Measurements from ENCODE around the gene PRSS58. TPM values are rescaled to one million over a fixed set of nuclear protein-coding genes. Genes with fewer than 3 reads are reported as not detected.

PRSS58 gene
- total RNA-seq, 1 donor from 2014 or later = not detected

DNA sequence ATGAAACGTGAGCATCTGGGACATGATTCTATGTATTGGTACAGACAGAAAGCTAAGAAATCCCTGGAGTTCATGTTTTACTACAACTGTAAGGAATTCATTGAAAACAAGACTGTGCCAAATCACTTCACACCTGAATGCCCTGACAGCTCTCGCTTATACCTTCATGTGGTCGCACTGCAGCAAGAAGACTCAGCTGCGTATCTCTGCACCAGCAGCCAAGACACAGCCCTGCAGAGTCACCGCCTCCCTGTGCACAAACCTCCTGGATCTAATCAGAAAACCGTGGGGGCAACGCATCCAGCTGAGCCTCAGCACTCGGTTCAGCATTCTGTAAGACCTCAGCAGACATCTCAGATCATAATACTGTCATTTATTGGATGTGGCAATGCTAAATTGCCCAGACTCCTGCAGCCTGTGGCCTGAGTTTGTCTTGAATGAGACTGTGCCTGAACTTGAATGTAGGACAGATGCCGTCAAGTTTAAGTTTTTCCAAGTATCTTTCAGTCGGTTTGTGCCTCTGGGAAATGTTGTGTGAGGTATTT lies 41.5 kb upstream of the PRSS58 start:
- Histone ChIP-seq H3K9me3 (ENCODE audit: low read depth) (no peaks in the 10 kb centered on the region), H3K27ac (no peak overlapping the region), H3F3A (ENCODE audit: low read depth) (no peaks in the 10 kb centered on the region), H3K4me3 (no peak overlapping the region), H3K4me1 (no peaks in the 10 kb centered on the region), H3K36me3 (no peaks in the 10 kb centered on the region), H4K20me1 (ENCODE audit: low read depth) (no peaks in the 10 kb centered on the region), H3K27me3 (no peaks in the 10 kb centered on the region), H3K9ac (no peak overlapping the region), H3K4me2 (no peak overlapping the region), H2AFZ (replicated peaks) (no peak overlapping the region), H3K79me2 (ENCODE audit: low read depth) (no peaks in the 10 kb centered on the region)
- peaks cover 2% of the 10 kb centered on the region for H3K27me3 Mint-ChIP-seq (ENCODE audit: insufficient read depth, low read depth)
- DNase-seq (ENCODE audit: low spot score) = no peak
- no peak overlapping the region for H3K27ac Mint-ChIP-seq
- H3K4me3 Mint-ChIP-seq = no peak overlapping the region
- H3K9me3 Mint-ChIP-seq = no peaks in the 10 kb centered on the region
- TF ChIP-seq EZH2 (IDR thresholded peaks at IDR 0.05) = no peak
- TF ChIP-seq EZH2phosphoT487 (IDR thresholded peaks at IDR 0.05) = no peak
- TF ChIP-seq, protein P1, sequence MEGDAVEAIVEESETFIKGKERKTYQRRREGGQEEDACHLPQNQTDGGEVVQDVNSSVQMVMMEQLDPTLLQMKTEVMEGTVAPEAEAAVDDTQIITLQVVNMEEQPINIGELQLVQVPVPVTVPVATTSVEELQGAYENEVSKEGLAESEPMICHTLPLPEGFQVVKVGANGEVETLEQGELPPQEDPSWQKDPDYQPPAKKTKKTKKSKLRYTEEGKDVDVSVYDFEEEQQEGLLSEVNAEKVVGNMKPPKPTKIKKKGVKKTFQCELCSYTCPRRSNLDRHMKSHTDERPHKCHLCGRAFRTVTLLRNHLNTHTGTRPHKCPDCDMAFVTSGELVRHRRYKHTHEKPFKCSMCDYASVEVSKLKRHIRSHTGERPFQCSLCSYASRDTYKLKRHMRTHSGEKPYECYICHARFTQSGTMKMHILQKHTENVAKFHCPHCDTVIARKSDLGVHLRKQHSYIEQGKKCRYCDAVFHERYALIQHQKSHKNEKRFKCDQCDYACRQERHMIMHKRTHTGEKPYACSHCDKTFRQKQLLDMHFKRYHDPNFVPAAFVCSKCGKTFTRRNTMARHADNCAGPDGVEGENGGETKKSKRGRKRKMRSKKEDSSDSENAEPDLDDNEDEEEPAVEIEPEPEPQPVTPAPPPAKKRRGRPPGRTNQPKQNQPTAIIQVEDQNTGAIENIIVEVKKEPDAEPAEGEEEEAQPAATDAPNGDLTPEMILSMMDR (IDR thresholded peaks at IDR 0.05) = no peak
- H3K4me1 Mint-ChIP-seq = peaks cover 9% of the 10 kb centered on the region
- no peaks in the 10 kb centered on the region for H3K36me3 Mint-ChIP-seq

DNA sequence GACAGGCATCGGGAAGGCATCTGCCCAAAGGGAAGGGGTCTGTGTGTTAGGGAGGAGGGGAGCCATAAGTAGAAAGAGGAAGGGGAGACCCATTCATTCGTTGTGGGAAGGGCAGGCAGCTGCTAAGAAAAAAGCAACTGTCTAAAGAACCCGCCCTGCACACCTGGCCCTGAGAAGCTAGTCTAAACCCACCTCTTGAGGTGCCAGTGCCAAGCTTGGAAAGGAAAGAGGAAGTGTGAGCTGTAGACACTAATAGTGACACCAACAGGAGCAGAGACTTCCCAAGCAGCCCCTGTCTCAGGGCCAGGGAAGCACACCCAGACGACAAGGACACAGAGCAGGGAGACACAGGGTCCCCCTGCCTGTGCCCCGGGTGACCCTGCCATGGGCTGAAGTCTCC lies 40.8 kb upstream of the PRSS58 start:
- peaks cover 2% of the 10 kb centered on the region for H3K27me3 Mint-ChIP-seq (ENCODE audit: insufficient read depth, low read depth)
- Histone ChIP-seq H3F3A (ENCODE audit: low read depth) (no peaks in the 10 kb centered on the region), H3K27ac (no peak overlapping the region), H3K9ac (no peak overlapping the region), H2AFZ (replicated peaks) (no peak overlapping the region), H3K27me3 (no peaks in the 10 kb centered on the region), H3K4me2 (no peak overlapping the region), H3K9me3 (ENCODE audit: low read depth) (no peaks in the 10 kb centered on the region), H3K79me2 (ENCODE audit: low read depth) (no peaks in the 10 kb centered on the region), H4K20me1 (ENCODE audit: low read depth) (no peaks in the 10 kb centered on the region), H3K4me3 (no peak overlapping the region), H3K4me1 (no peaks in the 10 kb centered on the region), H3K36me3 (no peaks in the 10 kb centered on the region)
- no peak overlapping the region for H3K27ac Mint-ChIP-seq
- TF ChIP-seq, protein P1 (IDR thresholded peaks at IDR 0.05) = no peak
- TF ChIP-seq EZH2phosphoT487 (IDR thresholded peaks at IDR 0.05) = no peak
- H3K4me3 Mint-ChIP-seq = no peak overlapping the region
- no peak for DNase-seq (ENCODE audit: low spot score)
- peaks cover 9% of the 10 kb centered on the region for H3K4me1 Mint-ChIP-seq
- H3K9me3 Mint-ChIP-seq = no peaks in the 10 kb centered on the region
- no peaks in the 10 kb centered on the region for H3K36me3 Mint-ChIP-seq

DNA sequence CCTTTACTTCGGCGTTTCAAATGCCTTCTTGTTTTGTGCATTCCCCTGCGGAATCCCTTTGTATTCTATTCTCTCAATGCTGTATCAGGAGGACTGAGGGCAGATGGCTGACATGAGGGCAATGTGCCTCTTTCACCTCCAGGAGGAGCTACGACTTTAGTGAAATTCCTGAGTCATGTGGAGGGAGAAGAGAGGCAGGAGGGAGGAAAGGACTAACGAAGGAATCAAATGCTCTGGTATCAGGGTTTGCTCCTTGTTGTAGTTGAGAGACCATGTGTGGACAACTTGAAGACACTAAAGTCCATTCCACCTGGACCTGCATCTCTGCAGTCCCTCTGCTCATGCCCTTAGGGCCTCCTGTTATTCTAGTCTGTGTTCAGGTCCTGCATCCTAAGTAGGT lies 40.2 kb upstream of the PRSS58 start:
- H3K4me2 ChIP-seq = no peak overlapping the region
- peaks cover 9% of the 10 kb centered on the region for H3K4me1 Mint-ChIP-seq
- DNase-seq (ENCODE audit: low spot score) = peak; percentile 68

More for the DNA sequence above, 40.2 kb upstream of the PRSS58 start:
- peak overlapping the region; percentile 1 for H2AFZ ChIP-seq (replicated peaks)
- Mint-ChIP-seq H3K4me3 (no peak overlapping the region), H3K27ac (no peak overlapping the region), H3K27me3 (ENCODE audit: insufficient read depth, low read depth) (peaks cover 3% of the 10 kb centered on the region), H3K36me3 (no peaks in the 10 kb centered on the region), H3K9me3 (no peaks in the 10 kb centered on the region)
- no peaks in the 10 kb centered on the region for H3K36me3 ChIP-seq
- H3K4me1 ChIP-seq = no peaks in the 10 kb centered on the region
- no peaks in the 10 kb centered on the region for H3K27me3 ChIP-seq
- no peaks in the 10 kb centered on the region for H3F3A ChIP-seq (ENCODE audit: low read depth)
- H3K9me3 ChIP-seq (ENCODE audit: low read depth) = no peaks in the 10 kb centered on the region
- H4K20me1 ChIP-seq (ENCODE audit: low read depth) = no peaks in the 10 kb centered on the region
- H3K27ac ChIP-seq = no peak overlapping the region
- no peak overlapping the region for H3K4me3 ChIP-seq
- H3K9ac ChIP-seq = no peak overlapping the region
- H3K79me2 ChIP-seq (ENCODE audit: low read depth) = no peaks in the 10 kb centered on the region
- no peak for TF ChIP-seq EZH2phosphoT487 (IDR thresholded peaks at IDR 0.05)
- TF ChIP-seq EZH2 (IDR thresholded peaks at IDR 0.05) = no peak
- TF ChIP-seq, protein P1 (IDR thresholded peaks at IDR 0.05) = peak; percentile 53
